ENCODE data around the gene KCNH1.

DNA sequence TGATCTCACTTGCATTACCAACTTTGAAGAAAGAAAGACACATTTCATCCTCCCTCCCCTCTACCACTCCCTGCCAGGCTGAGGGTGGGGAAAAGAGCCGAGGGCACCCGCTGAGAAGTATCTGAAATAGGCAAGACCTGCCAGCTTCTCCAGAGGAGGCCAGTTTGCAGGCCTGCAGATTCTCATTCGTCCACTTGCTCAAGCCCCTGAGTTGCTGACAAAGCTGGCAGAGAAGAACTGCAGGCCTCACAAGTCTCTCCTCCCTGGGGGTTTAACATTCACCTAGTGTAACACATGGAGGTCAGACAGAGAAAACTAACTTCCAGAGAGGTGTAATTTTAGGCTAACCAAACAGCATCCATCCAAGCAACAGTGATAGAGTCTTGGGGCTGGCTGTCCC, 428.9 kb downstream of the KCNH1 start:
- TF ChIP-seq TAF1 (IDR thresholded peaks at IDR 0.05; ENCODE audit: low read depth) (no peak), EP300 (IDR thresholded peaks at IDR 0.05; ENCODE audit: borderline replicate concordance) (no peak), EGR1 (IDR thresholded peaks at IDR 0.05) (no peak), YY1 (IDR thresholded peaks at IDR 0.05; ENCODE audit: low read depth) (no peak), FOXM1 (IDR thresholded peaks at IDR 0.05; ENCODE audit: borderline replicate concordance, low read depth) (no peak), CREB1 (IDR thresholded peaks at IDR 0.05; ENCODE audit: low read depth) (no peak), CEBPB (IDR thresholded peaks at IDR 0.05) (no peak), TEAD4 (IDR thresholded peaks at IDR 0.05) (no peak), ZBTB7A (IDR thresholded peaks at IDR 0.05; ENCODE audit: low read depth) (no peak), RAD21 (IDR thresholded peaks at IDR 0.05; ENCODE audit: low read depth) (no peak)
- TF ChIP-seq, protein P1, sequence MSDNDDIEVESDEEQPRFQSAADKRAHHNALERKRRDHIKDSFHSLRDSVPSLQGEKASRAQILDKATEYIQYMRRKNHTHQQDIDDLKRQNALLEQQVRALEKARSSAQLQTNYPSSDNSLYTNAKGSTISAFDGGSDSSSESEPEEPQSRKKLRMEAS (IDR thresholded peaks at IDR 0.05), result no peak
- TF ChIP-seq, protein P2, sequence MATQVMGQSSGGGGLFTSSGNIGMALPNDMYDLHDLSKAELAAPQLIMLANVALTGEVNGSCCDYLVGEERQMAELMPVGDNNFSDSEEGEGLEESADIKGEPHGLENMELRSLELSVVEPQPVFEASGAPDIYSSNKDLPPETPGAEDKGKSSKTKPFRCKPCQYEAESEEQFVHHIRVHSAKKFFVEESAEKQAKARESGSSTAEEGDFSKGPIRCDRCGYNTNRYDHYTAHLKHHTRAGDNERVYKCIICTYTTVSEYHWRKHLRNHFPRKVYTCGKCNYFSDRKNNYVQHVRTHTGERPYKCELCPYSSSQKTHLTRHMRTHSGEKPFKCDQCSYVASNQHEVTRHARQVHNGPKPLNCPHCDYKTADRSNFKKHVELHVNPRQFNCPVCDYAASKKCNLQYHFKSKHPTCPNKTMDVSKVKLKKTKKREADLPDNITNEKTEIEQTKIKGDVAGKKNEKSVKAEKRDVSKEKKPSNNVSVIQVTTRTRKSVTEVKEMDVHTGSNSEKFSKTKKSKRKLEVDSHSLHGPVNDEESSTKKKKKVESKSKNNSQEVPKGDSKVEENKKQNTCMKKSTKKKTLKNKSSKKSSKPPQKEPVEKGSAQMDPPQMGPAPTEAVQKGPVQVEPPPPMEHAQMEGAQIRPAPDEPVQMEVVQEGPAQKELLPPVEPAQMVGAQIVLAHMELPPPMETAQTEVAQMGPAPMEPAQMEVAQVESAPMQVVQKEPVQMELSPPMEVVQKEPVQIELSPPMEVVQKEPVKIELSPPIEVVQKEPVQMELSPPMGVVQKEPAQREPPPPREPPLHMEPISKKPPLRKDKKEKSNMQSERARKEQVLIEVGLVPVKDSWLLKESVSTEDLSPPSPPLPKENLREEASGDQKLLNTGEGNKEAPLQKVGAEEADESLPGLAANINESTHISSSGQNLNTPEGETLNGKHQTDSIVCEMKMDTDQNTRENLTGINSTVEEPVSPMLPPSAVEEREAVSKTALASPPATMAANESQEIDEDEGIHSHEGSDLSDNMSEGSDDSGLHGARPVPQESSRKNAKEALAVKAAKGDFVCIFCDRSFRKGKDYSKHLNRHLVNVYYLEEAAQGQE (IDR thresholded peaks at IDR 0.05; ENCODE audit: low read depth), result no peak
